Measurements from ENCODE around the gene ADAM10. TPM values are rescaled to one million over a fixed set of nuclear protein-coding genes. Genes with fewer than 3 reads are reported as not detected.

Gene ADAM10
- polyA plus RNA-seq, 1 of the 3 experiments (the other 2 are of a cell fraction) = 83.5 TPM

DNA sequence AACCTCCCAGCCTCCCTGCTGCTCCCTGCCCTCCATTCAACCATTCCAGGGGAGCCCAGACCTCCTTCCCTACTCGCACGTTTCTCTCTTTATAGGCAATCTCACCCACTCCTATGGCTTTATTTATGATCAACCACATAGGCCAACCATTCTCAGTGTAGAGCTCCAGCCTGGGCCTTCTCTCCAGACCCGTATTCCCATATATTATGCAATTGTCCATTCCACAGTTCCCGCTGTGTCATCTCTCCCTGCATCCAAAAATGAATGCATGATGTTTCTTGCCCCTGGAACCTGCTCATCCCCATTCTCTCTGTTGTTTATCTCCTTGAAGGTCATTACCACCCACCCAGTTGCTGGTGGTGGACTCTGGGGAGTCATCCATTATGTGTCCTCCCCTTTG is 177.0 kb downstream of the ADAM10 start:
- H3F3A ChIP-seq (replicated peaks; ENCODE audit: insufficient read depth) = peaks cover 4% of the 10 kb centered on the region
- 85% methylated on average over 4 of the region's 4 CpGs for WGBS (ENCODE audit: low lambda C conversion rate)
- H2AFZ ChIP-seq (ENCODE audit: low read depth) = no peak overlapping the region
- no peak overlapping the region for H3K27ac ChIP-seq (ENCODE audit: low read depth in 2 of 2, low read length in 1 of 2)
- TF ChIP-seq RFX5 (IDR thresholded peaks at IDR 0.05; ENCODE audit: low read length) (no peak), EZH2phosphoT487 (IDR thresholded peaks at IDR 0.05; ENCODE audit: borderline replicate concordance, low read depth) (no peak), JUND (IDR thresholded peaks at IDR 0.05) (no peak), CHD2 (IDR thresholded peaks at IDR 0.05; ENCODE audit: low read length, partially characterized antibody) (no peak), TCF12 (IDR thresholded peaks at IDR 0.05) (no peak), SIN3A (IDR thresholded peaks at IDR 0.05; ENCODE audit: borderline replicate concordance, low read depth, low read length) (no peak), SMC3 (IDR thresholded peaks at IDR 0.05; ENCODE audit: low read depth, low read length) (no peak), MXI1 (IDR thresholded peaks at IDR 0.05; ENCODE audit: low read depth, low read length) (no peak), MEF2A (IDR thresholded peaks at IDR 0.05; ENCODE audit: borderline replicate concordance, low read depth) (no peak), EP300 (IDR thresholded peaks at IDR 0.05; ENCODE audit: borderline replicate concordance in 1 of 2, low read depth in 1 of 2, low read length in 1 of 2) (no peak)
- TF ChIP-seq, protein P1, sequence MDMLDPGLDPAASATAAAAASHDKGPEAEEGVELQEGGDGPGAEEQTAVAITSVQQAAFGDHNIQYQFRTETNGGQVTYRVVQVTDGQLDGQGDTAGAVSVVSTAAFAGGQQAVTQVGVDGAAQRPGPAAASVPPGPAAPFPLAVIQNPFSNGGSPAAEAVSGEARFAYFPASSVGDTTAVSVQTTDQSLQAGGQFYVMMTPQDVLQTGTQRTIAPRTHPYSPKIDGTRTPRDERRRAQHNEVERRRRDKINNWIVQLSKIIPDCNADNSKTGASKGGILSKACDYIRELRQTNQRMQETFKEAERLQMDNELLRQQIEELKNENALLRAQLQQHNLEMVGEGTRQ (IDR thresholded peaks at IDR 0.05; ENCODE audit: borderline replicate concordance, low read depth, low read length) = no peak
- TF ChIP-seq, protein P2, sequence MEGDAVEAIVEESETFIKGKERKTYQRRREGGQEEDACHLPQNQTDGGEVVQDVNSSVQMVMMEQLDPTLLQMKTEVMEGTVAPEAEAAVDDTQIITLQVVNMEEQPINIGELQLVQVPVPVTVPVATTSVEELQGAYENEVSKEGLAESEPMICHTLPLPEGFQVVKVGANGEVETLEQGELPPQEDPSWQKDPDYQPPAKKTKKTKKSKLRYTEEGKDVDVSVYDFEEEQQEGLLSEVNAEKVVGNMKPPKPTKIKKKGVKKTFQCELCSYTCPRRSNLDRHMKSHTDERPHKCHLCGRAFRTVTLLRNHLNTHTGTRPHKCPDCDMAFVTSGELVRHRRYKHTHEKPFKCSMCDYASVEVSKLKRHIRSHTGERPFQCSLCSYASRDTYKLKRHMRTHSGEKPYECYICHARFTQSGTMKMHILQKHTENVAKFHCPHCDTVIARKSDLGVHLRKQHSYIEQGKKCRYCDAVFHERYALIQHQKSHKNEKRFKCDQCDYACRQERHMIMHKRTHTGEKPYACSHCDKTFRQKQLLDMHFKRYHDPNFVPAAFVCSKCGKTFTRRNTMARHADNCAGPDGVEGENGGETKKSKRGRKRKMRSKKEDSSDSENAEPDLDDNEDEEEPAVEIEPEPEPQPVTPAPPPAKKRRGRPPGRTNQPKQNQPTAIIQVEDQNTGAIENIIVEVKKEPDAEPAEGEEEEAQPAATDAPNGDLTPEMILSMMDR (IDR thresholded peaks at IDR 0.05) = no peak
- TF ChIP-seq, protein P3, sequence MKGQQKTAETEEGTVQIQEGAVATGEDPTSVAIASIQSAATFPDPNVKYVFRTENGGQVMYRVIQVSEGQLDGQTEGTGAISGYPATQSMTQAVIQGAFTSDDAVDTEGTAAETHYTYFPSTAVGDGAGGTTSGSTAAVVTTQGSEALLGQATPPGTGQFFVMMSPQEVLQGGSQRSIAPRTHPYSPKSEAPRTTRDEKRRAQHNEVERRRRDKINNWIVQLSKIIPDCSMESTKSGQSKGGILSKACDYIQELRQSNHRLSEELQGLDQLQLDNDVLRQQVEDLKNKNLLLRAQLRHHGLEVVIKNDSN (IDR thresholded peaks at IDR 0.05; ENCODE audit: borderline replicate concordance, low read depth) = no peak
- no peak overlapping the region for H3K4me2 ChIP-seq
- H3K27me3 ChIP-seq (ENCODE audit: insufficient read depth) = no peaks in the 10 kb centered on the region
- H3K9me3 ChIP-seq = no peaks in the 10 kb centered on the region
- POLR2A ChIA-PET = no interaction called here
- H3K9ac ChIP-seq = no peak overlapping the region
- no peak for DNase-seq
- CTCF ChIA-PET = no interaction called here
- H3K9me2 ChIP-seq = no peaks in the 10 kb centered on the region
- no peaks in the 10 kb centered on the region for H4K20me1 ChIP-seq (ENCODE audit: insufficient read depth)
- H3K79me2 ChIP-seq (ENCODE audit: insufficient read depth) = no peaks in the 10 kb centered on the region
- H3K4me1 ChIP-seq (ENCODE audit: control insufficient read depth in 1 of 2, insufficient read depth in 2 of 2, low read depth in 1 of 2, low read length in 1 of 2) = no peaks in the 10 kb centered on the region; a peak in 1 of 4 replicates
- H3K4me3 ChIP-seq (ENCODE audit: low read depth in 2 of 2, low read length in 1 of 2) = no peak overlapping the region
- H3K36me3 ChIP-seq (replicated peaks in 1 of 2; ENCODE audit: control insufficient read depth in 1 of 2, insufficient read depth in 2 of 2, low read length in 1 of 2) = no peaks in the 10 kb centered on the region

DNA sequence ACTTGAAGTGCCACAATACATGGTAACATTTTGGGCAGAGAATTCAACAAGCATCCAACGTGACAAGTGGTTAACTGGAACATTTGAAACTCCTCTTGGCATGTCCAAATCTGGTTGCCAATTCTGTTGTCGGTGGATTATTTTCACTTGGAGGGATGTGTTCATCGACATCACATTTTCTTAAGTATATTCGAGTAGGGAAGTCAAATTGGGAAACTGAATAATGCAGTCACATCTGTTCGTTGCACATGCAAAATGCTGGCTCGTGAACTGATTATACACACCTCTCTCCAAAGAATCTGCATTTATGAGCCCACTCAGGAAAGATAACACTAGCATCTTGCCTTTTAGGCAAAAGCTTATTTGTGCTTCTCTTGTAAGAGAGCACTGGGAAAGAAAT is 178.0 kb downstream of the ADAM10 start:
- Histone ChIP-seq H3K4me2 (no peak overlapping the region), H3K4me3 (ENCODE audit: low read depth in 2 of 2, low read length in 1 of 2) (no peak overlapping the region), H3K9me2 (no peaks in the 10 kb centered on the region), H3K27ac (ENCODE audit: low read depth in 2 of 2, low read length in 1 of 2) (no peak overlapping the region), H3K36me3 (replicated peaks in 1 of 2; ENCODE audit: control insufficient read depth in 1 of 2, insufficient read depth in 2 of 2, low read length in 1 of 2) (no peaks in the 10 kb centered on the region), H3K9ac (no peak overlapping the region), H2AFZ (ENCODE audit: low read depth) (no peak overlapping the region), H3F3A (replicated peaks; ENCODE audit: insufficient read depth) (peaks cover 4% of the 10 kb centered on the region), H4K20me1 (ENCODE audit: insufficient read depth) (no peaks in the 10 kb centered on the region), H3K4me1 (ENCODE audit: control insufficient read depth in 1 of 2, insufficient read depth in 2 of 2, low read depth in 1 of 2, low read length in 1 of 2) (no peaks in the 10 kb centered on the region; a peak in 1 of 4 replicates), H3K79me2 (ENCODE audit: insufficient read depth) (no peaks in the 10 kb centered on the region), H3K27me3 (ENCODE audit: insufficient read depth) (no peaks in the 10 kb centered on the region), H3K9me3 (no peaks in the 10 kb centered on the region)
- CTCF ChIA-PET = no interaction called here
- TF ChIP-seq RAD21 (IDR thresholded peaks at IDR 0.05; ENCODE audit: low read length) (no peak), POLR2AphosphoS5 (IDR thresholded peaks at IDR 0.05; ENCODE audit: low read depth, low read length) (no peak), EP300 (IDR thresholded peaks at IDR 0.05; ENCODE audit: borderline replicate concordance in 1 of 2, low read depth in 1 of 2, low read length in 1 of 2) (no peak)
- TF ChIP-seq, protein P1 (IDR thresholded peaks at IDR 0.05; ENCODE audit: borderline replicate concordance, low read depth, low read length) = no peak
- TF ChIP-seq, protein P4, sequence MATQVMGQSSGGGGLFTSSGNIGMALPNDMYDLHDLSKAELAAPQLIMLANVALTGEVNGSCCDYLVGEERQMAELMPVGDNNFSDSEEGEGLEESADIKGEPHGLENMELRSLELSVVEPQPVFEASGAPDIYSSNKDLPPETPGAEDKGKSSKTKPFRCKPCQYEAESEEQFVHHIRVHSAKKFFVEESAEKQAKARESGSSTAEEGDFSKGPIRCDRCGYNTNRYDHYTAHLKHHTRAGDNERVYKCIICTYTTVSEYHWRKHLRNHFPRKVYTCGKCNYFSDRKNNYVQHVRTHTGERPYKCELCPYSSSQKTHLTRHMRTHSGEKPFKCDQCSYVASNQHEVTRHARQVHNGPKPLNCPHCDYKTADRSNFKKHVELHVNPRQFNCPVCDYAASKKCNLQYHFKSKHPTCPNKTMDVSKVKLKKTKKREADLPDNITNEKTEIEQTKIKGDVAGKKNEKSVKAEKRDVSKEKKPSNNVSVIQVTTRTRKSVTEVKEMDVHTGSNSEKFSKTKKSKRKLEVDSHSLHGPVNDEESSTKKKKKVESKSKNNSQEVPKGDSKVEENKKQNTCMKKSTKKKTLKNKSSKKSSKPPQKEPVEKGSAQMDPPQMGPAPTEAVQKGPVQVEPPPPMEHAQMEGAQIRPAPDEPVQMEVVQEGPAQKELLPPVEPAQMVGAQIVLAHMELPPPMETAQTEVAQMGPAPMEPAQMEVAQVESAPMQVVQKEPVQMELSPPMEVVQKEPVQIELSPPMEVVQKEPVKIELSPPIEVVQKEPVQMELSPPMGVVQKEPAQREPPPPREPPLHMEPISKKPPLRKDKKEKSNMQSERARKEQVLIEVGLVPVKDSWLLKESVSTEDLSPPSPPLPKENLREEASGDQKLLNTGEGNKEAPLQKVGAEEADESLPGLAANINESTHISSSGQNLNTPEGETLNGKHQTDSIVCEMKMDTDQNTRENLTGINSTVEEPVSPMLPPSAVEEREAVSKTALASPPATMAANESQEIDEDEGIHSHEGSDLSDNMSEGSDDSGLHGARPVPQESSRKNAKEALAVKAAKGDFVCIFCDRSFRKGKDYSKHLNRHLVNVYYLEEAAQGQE (IDR thresholded peaks at IDR 0.05; ENCODE audit: low read depth, low read length) = no peak
- TF ChIP-seq, protein P3 (IDR thresholded peaks at IDR 0.05; ENCODE audit: borderline replicate concordance, low read depth) = no peak
- POLR2A ChIA-PET = no interaction called here
- no peak for DNase-seq
- WGBS (ENCODE audit: low lambda C conversion rate) = 79% methylated on average over 6 of the region's 6 CpGs

Measured in SK-N-SH (cell line).